Measurements from ENCODE around the gene STKLD1.

STKLD1 gene

DNA sequence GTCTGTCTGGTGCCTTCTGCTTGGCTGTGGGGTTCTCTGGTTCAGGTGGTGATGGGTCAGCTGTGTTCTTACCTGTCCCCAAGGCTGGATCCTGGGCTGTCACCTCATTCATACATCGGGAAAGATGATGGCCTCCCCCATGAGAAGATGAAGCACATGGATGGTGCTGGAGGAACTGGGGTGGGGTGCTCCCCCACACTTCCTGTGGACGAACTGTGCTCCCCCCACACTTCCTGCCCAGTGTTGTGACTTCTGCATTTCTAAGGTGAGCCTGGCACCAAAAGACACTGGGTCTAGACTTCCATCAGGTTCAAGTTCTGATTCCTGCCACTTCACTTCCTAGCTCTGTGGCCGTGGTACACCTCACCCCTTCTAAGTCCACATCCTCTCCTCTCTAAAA is 35.9 kb upstream of the STKLD1 start:
- TF ChIP-seq, protein P1, sequence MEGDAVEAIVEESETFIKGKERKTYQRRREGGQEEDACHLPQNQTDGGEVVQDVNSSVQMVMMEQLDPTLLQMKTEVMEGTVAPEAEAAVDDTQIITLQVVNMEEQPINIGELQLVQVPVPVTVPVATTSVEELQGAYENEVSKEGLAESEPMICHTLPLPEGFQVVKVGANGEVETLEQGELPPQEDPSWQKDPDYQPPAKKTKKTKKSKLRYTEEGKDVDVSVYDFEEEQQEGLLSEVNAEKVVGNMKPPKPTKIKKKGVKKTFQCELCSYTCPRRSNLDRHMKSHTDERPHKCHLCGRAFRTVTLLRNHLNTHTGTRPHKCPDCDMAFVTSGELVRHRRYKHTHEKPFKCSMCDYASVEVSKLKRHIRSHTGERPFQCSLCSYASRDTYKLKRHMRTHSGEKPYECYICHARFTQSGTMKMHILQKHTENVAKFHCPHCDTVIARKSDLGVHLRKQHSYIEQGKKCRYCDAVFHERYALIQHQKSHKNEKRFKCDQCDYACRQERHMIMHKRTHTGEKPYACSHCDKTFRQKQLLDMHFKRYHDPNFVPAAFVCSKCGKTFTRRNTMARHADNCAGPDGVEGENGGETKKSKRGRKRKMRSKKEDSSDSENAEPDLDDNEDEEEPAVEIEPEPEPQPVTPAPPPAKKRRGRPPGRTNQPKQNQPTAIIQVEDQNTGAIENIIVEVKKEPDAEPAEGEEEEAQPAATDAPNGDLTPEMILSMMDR (IDR thresholded peaks at IDR 0.05; ENCODE audit: insufficient read depth, low read depth, low read length, missing control alignments) = no peak
- H3K4me3 ChIP-seq (ENCODE audit: low read depth, low read length) = no peak overlapping the region
- DNase-seq (ENCODE audit: low read depth) = no peak

DNA sequence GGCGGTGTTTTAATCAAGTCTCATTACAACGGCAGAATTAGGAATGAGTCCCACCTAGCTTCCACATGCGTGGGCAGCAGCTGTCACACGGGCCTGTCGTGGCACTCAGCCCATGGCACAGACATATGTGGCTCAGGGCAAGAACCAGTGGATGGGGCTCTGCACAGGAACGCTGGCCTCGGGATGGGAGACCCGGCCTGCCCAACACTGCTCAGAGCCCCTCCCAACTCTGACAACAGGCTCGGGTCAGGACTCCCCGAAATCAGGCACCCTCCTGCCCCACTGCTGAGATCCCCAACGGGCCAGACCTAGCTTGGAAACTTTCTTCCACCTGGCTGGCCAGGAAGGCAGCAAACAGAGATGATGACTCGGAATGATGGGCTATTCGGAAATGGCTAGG is 35.2 kb upstream of the STKLD1 start:
- DNase-seq (ENCODE audit: low read depth) = no peak
- no peak overlapping the region for H3K4me3 ChIP-seq (ENCODE audit: low read depth, low read length)
- TF ChIP-seq, protein P1 (IDR thresholded peaks at IDR 0.05; ENCODE audit: insufficient read depth, low read depth, low read length, missing control alignments) = no peak

DNA sequence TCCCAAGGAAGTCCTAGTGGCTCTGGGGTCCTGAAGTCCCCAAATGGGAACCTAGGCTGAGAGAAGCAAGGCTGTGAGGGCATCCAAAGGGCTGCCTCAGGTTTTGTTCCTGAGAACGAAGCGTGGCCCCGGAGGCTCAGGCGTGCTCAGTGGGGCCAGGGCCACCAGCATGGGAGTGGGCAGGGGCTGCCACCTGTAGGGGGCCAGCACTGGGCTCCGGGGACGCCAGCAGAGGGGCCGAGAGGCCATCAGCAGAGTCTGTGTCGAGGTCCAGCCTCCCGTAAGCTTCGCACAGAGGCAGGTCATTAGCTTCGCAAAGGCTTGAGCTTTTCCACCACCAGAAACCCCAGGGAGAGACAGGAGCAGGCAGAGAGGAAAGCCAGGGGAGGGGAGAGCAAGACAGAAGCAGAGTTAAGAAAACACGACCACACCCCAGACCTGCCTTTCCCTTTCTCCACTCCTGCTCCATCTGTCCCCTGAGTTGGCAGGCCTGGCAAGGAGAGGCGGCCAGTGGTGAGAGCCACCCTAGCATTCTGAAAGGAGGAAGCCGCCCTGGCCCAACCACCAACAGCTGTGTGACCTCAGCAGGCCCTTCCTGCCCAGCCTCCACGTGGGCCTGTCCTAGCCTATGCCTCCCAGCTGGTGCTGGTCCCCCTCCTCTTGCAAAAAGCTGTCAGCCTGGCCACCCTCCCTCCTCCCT is 34.6 kb upstream of the STKLD1 start:
- DNase-seq (ENCODE audit: low read depth) = no peak
- no peak overlapping the region for H3K4me3 ChIP-seq (ENCODE audit: low read depth, low read length)
- TF ChIP-seq, protein P1 (IDR thresholded peaks at IDR 0.05; ENCODE audit: insufficient read depth, low read depth, low read length, missing control alignments) = no peak

DNA sequence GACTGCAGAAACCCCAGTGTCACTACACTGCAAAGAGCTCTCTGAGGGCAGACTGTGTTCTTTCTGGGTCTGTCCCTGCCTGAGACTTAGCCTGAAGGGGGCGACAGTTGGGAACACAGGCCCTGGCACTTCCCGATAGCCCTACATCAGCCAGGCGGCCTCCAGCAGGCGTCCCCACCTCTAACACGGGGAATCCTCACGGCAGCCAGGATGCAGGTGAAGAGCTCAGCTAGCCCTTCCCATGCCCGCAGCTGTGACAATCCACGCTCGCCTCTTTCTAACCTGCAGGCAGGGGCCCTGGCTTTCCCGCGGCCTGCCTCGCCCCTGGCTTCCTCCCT is 34.1 kb upstream of the STKLD1 start:
- TF ChIP-seq, protein P1 (IDR thresholded peaks at IDR 0.05; ENCODE audit: insufficient read depth, low read depth, low read length, missing control alignments) = no peak
- DNase-seq (ENCODE audit: low read depth) = no peak

DNA sequence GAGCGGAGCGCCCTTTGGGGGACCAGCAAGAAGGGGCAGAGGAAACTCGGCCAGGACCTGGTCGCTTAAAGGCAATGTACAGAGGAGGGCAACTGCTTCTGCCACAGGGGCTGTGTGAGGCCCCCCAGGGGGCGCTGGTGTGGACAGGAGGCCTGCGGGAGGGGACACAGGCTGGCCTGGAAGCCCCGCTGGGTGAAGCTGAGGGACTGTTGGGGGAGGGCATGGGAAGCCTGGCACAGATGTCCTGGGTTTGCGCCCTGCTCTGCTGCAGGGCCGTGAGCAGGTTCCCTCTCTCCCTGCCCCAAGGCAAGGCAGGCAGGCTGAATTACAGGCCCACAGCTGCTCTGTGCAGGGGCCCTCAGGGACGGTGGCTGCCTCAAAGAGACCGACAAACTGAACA is 33.6 kb upstream of the STKLD1 start:
- TF ChIP-seq, protein P1 (IDR thresholded peaks at IDR 0.05; ENCODE audit: insufficient read depth, low read depth, low read length, missing control alignments) = no peak
- H3K4me3 ChIP-seq (ENCODE audit: low read depth, low read length) = no peak overlapping the region
- no peak for DNase-seq (ENCODE audit: low read depth)

More for the DNA sequence above, 34.1 kb upstream of the STKLD1 start:
- H3K4me3 ChIP-seq (ENCODE audit: low read depth, low read length) = no peak overlapping the region

DNA sequence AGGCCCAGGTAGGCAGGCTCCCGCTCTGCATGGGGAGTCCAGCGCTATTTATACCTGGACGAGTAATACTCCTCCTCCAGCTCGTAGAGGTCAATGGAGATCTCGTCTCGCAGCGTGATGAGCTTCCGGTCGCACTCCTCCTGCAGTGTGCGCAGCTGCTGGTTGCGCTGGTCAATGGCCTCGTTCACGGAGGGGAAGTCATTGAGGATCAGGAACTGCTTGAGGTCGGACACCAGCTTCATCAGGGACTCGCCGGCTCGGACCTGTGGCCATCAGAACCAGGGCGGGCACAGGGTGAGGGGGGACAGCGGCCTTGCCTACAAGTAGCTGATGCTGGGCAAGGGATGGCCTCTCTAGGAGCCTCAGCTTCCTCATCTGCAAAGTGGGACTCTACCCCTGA is 32.1 kb upstream of the STKLD1 start:
- no peak for DNase-seq (ENCODE audit: low read depth)
- TF ChIP-seq, protein P1 (IDR thresholded peaks at IDR 0.05; ENCODE audit: insufficient read depth, low read depth, low read length, missing control alignments) = no peak
- no peak overlapping the region for H3K4me3 ChIP-seq (ENCODE audit: low read depth, low read length)

DNA sequence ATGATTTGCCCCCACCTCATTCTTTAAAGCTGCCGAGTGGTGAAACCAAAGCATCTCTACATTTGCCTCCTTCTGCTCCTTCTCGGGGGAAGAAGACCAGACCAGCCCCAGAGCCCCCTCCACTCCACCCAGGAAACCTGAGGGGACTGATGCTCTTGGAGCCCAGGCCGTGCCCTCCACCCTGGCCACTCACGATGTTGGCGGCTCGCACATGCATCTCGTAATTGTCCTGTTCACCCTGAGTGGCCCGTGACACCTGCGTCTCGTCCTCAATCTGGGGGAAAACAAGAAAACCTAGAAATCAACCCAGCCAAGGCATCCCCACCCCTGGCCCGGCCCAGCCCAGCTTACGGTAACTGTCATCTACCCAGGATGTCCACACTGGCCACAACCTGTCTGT is 31.2 kb upstream of the STKLD1 start:
- TF ChIP-seq, protein P1 (IDR thresholded peaks at IDR 0.05; ENCODE audit: insufficient read depth, low read depth, low read length, missing control alignments) = no peak
- no peak for DNase-seq (ENCODE audit: low read depth)

More for the DNA sequence above, 31.2 kb upstream of the STKLD1 start:
- H3K4me3 ChIP-seq (ENCODE audit: low read depth, low read length) = no peak overlapping the region
